Fibroblast of skin of right quadriceps (primary cell): ENCODE data around the gene OBP2B.
"Not testable (repeated sequence)": the region's sequence is repeated elsewhere in the genome, so short reads cannot be mapped to it uniquely, and the experiment has no call there.

Source experiments
- DNase-seq: peaks from one replicate; pipeline ENCODE4 v3.0.0-alpha.2; 2013

The OBP2B gene

GRCh38 chr9:133238272-133238850 lies 29.3 kb upstream of the OBP2B start:
- DNase-seq, result peak; percentile 34

DNA sequence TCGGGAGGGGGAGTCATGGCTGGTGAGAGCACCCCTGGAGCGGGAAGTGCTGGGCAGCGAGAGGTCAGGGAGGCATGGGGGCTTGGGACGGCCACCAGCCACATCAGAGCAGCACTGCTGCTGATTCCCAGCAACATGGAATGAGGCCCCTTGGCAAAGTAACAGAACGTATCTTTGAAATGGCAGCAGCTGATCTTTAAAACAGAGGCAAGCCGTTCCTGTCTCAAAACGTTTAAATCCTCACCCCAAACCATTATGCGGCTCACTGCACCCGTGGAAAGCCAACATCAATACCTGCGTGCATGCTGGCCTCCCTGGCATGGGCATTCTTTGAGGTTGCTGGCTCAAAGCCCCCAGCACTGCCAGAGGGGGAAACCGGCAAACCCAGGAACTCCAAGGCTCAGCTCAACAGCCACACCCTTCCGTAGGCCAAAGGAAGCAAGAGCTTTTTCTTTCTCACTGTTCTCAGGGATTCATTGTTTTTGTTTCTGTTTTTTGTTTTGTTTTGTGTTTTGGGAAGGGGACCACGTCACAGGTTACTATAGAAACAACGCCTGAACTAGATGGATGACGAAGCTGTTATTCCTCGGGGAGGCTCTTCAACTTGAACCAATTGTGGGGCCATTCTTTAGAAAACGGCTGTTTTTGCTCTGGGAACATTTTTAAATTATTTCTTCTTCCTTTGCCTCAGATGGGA lies 28.1 kb upstream of the OBP2B start:
- DNase-seq, result no peak

GRCh38 chr9:133236291-133237034 lies 27.4 kb upstream of the OBP2B start:
- not testable (repeated sequence) for DNase-seq

DNA sequence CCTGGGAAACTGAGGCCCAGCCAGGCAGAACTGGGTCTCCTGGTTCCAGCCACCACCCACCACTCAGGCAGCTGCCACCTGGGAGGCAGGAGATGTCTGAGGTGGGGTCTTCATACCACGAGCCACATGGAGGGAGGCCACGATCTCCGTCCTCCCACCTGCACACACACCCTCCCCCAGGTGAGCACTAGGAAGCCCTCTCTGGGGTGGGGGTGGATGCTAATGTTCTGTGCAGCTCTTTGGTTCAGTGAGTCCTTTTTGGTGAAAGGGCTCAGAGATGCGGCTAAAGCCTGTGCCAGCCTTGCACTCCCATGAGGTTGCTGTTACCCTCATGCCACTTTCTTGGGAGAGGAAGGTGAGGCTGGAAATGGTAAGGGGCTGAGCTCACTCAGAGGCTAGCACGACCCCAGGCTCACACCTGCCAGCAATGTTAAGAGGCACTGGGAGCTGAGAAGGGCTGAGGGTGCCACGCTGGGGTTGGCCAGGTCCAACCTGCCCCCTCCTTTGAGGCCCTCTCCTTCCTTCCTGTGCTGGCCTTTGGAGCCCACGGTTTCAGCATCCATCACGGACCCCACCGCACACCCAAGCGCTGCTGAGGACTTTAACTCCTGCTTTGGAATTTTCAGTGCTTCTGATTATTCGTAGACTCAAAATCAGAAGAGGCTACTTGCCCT lies 26.6 kb upstream of the OBP2B start:
- no peak for DNase-seq

GRCh38 chr9:133234577-133235322 lies 25.7 kb upstream of the OBP2B start:
- DNase-seq, result no peak

- no peak for DNase-seq
Measured at GRCh38 chr9:133233681-133234432, 24.8 kb upstream of the OBP2B start.

DNA sequence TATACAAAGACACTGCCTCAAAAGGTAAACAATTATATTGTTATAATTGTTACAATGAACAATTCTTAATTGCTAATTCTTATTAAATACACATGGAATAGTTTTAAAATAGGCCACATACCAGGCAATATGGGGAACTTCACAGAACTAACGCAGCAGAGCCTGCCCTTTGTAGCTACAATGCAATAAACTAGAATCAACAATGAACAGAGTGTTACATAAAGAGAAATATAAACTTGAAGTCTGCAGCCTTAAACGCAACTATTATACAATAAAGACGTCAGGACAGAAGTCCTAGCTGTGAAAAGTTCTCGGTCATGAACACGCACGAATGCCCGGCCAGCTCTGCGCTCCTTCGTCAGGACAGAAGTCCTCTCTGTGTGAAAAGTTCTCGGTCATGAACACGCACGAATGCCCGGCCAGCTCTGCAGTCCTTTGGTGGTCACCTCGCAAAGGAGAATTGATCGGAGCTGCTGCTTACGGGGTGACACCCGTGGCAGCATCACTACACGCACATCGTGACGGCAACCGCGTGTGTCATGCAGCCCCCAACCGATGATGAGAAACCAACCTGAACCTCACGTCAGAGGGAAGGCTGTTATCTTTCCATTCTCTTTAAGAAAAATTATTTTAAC lies 23.0 kb upstream of the OBP2B start:
- DNase-seq, result not testable (repeated sequence)

- DNase-seq, result not testable (repeated sequence)
Measured at GRCh38 chr9:133230514-133230913, 21.5 kb upstream of the OBP2B start.

GRCh38 chr9:133230093-133230492 lies 21.0 kb upstream of the OBP2B start:
- DNase-seq, result no peak

DNA sequence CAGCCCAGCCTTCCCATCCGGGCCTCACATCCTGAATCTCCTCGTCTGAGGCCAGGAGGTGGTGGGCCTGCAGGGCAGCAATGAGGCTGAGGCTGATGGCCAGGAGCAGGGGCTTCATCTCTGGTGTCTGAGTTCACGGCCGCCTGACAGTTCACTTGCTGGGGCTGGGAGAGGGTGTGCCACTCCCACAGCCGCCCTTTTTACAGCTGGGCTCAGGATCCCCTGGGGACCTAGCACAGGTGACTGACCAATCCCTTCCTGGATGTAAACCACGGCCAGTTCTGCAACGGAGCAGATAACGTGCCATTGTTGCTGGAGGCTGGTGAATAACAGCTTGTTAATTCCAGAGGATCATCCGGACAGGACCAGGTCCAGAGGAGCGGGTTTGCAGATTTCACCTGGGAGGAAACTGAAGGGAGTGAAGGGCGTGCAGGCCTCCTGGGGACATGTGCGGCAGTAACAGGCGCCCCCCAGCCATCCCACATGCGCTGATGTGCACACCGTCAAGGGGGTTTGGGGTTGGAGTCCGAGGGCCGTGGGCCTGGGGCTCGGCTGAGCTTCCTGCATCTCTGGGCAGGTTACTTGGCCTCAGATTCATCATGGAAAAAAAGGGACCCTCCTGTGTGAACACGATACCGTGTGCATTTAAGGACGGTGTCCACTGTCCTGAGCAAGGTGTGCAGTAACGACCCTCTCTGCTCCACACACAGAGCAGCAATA lies 19.6 kb upstream of the OBP2B start:
- DNase-seq, result not testable (repeated sequence)

DNA sequence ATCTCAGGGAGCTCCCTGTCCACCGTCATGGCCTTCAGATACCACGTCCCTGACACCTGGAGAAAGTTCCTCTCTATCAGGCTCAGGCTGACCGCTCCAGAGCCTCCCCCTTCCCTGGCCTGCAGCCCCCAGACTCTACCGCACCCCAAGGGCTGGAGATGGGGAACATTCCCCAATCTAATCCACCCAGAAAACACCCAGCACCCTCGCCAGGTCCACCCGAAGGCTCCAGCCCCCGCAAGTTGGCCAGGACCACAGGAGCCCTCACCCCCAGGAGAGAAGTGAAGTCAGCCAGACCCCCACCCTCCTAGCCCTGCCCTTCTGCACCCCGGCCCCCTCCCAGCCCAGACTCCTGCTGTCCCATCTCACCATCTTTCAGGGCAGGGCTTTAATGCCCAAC lies 18.9 kb upstream of the OBP2B start:
- not testable (repeated sequence) for DNase-seq

GRCh38 chr9:133227242-133227860 lies 18.3 kb upstream of the OBP2B start:
- no peak for DNase-seq

DNA sequence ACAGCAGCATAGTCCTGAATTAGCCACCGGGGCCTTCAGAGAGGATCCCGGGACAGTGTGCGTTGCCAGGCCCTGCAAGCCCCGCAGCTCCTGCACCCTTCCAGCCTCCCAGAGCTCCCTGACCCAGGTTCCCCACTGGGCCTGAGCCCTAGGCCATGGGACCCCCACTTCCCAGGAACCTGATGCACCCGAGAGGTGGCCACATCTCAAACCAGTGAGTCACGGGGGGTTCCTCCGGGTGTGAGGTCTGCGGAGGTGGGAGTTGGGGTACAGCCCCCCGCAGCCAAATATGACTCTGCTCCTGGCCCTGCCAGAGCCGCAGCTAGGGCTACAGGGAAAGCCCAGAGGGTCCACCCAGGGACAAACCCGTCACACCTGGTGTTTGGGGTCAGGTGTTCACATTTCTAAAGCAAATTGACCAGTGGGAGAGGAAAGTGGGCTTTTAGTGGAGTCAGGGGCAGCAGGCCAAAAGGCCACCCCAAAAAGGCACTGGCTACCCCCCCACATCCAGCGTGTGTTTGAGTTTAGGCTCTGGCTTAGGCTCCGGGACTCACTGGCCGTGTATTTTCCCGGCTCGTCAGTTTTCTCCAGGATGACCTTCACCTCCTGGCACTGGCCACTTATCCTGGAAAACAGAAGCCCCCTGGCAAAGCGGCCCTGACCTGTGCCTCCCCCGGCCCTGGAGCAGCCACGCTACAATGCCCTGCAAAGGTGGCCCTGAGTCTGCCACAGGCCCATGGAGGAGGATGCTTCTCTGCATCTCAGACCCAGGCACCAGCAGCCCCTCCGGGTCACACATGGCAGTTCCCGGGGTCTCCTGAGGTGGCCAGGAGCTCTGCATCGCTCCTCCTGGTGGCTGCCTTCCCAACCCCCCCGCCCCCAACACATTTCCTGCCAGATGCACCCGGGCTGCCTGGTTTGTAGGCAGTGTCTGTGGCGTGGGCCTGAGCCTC lies 17.4 kb upstream of the OBP2B start:
- no peak for DNase-seq

DNA sequence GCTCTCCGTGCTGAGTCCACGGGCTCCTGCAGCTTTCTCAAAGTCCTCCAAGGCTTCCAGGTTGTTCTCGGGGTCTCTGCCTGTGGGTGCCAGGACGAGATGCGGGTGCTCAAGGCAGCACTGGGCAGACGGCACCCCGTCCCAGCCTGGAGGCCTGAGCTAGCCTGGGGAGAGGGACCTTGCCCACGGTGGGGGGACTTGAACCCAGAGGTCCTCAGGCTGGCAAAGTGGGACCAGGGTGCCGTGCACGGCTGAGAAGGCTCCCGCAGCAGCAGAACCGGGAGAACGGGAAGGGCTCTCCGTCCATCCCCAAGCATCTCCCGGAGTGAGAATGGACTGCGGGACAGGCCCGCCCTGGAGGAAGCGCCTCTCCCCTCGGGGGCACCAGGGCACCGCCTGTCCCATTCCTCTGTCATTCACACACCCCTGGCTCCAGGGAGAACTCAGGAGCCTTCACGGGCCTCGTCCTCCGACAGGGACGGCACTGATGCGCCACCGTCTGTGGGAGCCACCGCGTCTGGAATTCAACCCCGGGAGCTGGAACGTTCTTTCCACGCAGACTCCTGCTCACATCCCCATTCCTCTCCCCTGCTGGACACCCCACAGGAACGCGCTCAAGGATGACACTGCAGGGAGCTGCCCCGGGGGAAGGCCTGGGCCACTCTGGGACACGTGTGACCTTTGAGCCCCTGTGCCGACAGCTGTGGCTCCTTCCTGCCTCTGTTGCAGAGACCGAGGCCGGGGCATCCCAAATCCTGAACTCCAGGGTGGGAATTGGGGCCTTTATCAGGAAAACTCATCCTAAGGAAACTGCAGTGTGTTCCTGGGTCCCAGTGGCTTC lies 16.3 kb upstream of the OBP2B start:
- no peak for DNase-seq

GRCh38 chr9:133224762-133225161 lies 15.7 kb upstream of the OBP2B start:
- no peak for DNase-seq

- not testable (repeated sequence) for DNase-seq
Measured at GRCh38 chr9:133223159-133223756, 14.2 kb upstream of the OBP2B start.

DNA sequence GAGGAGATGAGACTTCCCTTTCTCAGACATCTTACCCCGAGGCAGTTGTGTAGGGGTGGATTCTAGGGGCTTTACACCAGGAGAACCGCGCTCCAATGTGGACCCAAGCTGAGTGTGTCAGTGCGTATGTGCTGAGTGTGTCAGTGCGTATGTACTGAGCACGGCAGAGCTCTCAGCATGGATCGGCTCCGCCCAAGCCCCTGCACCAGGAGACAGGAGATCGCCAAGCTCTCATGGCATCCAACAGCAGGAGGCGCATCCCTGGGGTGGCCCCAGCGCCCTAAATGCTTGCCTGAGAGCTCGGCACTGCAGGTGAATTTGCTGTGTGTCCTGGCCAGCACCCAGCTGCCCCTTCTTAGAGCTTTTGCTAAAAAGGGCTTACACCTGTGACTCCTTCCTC lies 12.9 kb upstream of the OBP2B start:
- DNase-seq, result not testable (repeated sequence)
